HG02852 (cell line): ENCODE data around the gene RTKN2.
"Not testable (repeated sequence)": the region's sequence is repeated elsewhere in the genome, so short reads cannot be mapped to it uniquely, and the experiment has no call there.

ENCODE experiments used
- ATAC-seq: cut with Tn5 transposase; IDR thresholded peaks from one replicate; pipeline ENCODE4 v1.9.1; 2021; ENCODE audit warnings: mild to moderate bottlenecking, moderate library complexity; ENCODE audit not compliant: unreplicated experiment

The RTKN2 gene, protein sequence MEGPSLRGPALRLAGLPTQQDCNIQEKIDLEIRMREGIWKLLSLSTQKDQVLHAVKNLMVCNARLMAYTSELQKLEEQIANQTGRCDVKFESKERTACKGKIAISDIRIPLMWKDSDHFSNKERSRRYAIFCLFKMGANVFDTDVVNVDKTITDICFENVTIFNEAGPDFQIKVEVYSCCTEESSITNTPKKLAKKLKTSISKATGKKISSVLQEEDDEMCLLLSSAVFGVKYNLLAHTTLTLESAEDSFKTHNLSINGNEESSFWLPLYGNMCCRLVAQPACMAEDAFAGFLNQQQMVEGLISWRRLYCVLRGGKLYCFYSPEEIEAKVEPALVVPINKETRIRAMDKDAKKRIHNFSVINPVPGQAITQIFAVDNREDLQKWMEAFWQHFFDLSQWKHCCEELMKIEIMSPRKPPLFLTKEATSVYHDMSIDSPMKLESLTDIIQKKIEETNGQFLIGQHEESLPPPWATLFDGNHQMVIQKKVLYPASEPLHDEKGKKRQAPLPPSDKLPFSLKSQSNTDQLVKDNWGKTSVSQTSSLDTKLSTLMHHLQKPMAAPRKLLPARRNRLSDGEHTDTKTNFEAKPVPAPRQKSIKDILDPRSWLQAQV

DNA sequence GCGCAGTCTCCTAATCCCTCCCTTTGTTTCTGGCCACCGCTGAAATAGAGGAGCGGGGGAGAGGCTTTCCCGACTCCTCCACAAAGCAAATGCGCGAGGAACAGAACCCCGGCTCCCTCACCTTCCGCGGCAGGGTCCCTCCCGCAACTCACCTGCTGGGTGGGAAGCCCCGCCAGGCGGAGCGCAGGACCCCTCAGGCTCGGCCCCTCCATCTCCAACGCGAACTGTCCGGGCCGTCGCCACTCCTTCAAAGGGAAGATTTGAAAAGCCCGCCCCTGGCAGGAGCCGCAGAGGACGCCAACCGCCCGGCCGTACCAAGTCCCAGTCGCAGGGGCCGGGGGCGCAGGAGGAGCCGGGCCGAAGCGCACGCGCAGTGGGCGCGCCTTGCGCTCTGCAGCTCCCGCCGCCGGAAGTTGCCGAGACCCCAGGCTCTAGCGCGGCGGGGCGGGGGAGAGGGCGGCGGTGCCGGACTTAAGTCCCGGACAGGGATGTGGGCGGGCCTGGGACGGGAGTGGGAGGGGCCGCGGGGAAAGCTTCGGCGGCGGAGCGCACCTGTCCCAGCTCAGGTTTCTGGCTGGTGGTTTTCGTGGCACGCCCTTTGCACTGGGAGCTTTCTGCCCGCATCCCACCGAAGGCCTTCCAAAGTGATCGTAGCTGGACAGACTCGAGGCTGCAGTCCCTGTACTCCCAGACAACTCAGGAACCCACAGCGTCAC lies at the start of gene RTKN2:
Gene RTKN2, minus strand, starts transcription at position 446 of the 716 bp plus-strand sequence. Its CDS starts 234 bp downstream, at position 212.
- peak; percentile 76 for ATAC-seq

- ATAC-seq, result no peak
These were observed 48.6 kb upstream of the RTKN2 start for GRCh38 chr10:62317257-62317656.

- ATAC-seq, result no peak
These were observed 40.6 kb upstream of the RTKN2 start for GRCh38 chr10:62309254-62309653.

- no peak for ATAC-seq
These were observed 39.5 kb upstream of the RTKN2 start for GRCh38 chr10:62308101-62308500.

DNA sequence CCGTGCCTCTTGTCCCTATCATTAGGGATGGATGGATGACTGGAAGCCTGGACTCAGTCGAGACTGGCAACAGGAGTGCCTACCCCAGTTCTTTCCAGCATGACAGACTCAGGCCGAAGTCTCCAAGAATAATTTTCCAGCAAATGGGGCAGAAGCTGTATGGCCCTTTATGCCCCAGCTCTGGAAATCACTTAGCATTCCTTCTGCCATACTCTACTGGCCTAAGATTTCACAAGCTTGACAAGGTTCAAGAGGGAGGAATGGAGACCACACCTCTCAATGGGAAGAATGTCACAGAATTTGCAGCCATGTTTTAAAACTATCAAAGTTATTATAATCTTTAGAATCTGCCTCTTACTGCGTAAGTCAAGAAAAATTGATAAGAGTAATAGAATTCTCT lies 39.0 kb upstream of the RTKN2 start:
- no peak for ATAC-seq

GRCh38 chr10:62306663-62307062 lies 38.0 kb upstream of the RTKN2 start:
- ATAC-seq, result no peak

DNA sequence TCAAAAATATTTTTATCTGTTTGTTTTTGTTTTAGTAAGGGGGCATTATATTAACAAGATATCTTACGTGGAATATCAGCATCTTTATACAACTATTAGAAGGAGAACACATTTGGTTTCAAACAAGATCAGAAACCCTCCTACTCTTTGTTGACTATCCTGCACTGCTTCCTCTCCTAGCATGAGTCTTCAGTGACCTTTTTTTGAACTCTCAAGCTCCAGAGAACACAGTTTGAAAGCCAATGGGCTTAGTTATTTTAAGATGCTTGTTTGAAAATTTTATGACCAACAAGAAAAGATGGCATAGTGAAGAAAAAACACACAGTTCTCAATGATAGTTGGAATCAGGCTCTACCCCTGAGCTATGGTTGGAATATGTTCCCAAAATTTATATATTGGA lies 37.2 kb upstream of the RTKN2 start:
- ATAC-seq, result no peak

- no peak for ATAC-seq
These were observed 35.3 kb upstream of the RTKN2 start for GRCh38 chr10:62303922-62304321.

- ATAC-seq, result no peak
These were observed 34.1 kb upstream of the RTKN2 start for GRCh38 chr10:62302760-62303159.

DNA sequence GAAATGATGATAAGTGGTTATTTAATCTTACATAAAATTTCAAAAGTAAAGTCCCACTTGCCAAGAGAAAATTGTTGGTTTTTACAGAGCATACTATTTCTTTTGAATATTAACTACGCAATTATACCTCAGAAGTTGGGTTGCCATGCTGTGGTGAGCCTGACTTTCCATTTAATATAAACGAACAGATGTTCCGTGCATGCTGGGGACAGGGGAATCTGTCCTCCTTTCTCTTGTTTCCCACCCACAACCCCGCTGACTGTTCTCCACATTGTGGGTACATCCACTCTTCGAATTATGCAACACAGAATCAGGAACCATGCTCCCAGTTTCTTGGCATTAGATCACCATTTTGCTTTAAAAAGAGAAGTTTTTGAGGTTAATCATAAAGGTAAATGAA lies 29.2 kb upstream of the RTKN2 start:
- ATAC-seq, result no peak

DNA sequence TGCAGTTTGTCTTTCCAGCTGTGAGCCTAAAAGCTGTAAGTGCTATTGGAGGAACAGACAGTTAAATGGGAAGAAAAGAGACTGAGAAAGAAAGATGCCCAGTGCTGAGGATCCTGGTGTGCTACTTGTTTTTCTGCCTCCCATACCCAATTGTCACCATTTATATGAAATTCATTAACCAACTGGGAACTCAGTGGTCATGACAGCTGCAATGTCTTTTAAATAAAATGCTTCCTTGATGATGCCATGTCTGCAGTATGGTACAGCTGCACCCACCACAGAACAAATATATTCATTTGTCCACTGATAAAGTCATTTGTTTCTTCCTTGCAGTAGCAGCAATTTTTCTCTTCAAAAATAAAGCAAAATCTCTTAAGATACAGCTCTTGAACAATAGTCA lies 15.6 kb upstream of the RTKN2 start:
- ATAC-seq, result no peak

DNA sequence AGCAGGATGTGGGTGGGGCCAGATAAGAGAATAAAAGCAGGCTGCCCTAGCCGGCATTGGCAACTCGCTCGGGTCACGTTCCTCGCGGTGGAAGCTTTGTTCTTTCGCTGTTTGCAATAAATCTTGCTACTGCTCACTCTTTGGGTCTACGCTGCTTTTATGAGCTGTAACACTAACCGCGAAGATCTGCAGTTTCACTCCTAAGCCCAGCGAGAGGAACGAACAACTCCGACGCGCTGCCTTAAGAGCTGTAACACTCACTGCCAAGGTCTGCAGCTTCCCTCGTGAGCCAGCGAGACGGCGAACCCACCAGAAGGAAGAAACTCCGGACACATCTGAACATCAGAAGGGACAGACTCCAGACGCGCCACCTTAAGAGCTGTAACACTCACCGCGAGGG lies 12.7 kb upstream of the RTKN2 start:
- not testable (repeated sequence) for ATAC-seq

DNA sequence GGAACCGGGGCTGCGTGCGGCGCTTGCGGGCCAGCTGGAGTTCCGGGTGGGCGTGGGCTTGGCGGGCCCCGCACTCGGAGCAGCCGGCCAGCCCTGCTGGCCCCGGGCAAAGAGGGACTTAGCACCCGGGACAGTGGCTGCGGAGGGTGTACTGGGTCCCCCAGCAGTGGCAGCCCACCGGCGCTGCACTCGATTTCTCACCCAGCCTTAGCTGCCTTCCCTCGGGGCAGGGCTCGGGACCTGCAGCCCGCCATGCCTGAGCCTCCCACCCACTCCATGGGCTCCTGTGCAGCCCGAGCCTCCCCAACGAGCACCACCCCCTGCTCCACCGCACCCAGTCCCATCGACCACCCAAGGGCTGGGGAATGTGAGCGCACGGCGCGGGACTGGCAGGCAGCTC lies 11.7 kb upstream of the RTKN2 start:
- ATAC-seq, result not testable (repeated sequence)

GRCh38 chr10:62278441-62278910 lies 9.8 kb upstream of the RTKN2 start:
- ATAC-seq, result no peak

DNA sequence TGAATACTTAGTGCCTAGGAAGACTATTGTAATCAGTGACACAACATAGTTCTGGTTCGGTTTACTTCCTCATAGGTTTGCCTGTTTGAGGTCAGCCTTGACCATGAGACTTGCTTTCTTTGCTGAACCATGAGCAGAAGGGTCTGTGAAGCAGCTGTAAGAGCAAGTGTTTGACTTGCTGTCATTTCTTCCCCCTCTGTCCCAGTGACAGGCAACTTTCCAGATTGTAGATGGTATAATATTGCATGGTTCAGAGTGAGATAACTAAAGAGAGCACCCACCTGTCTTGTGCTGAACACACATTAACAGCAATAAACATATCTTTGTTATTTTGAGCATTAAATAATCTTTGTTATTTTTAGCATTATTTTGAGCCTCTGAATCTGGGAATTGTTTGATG lies 9.3 kb upstream of the RTKN2 start:
- no peak for ATAC-seq

DNA sequence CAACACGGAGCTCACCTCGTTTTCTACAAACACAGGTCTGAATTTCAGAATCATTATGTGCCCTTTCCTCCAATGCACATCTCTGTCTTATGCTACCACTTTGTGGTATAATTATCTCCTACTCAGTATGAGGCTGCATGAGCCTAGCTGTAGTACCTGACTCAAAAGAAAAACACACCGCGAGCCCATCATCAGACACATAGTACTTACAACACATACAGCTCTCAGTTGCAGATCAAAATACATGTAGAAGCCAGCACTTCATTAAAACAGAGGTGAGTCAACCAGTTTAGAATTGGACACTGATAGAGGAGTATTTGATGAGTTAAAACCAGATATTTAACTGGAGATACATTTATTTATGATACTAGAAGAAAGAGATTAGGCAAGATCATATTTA lies 1.4 kb upstream of the RTKN2 start:
- ATAC-seq, result no peak

DNA sequence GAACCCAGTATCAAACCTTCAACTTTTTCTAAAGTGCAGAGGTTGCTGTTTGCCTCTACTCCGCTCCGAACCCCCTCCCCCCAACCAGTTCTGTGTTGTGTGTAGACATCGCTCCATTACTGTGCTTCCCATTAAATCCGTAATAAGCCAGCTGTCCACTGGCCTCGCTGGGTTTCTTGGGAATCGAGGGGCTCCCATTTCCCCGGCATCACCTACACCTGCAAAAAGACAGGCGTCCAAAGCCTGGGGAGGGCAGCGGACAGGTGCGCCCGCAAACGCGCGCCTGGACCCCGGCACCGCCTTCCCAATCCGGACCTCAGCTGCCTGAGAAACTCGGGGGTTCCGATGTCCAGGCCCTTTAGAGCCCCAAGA lies 631 bp downstream of the RTKN2 start:
- no peak for ATAC-seq

GRCh38 chr10:62266611-62267010 lies 2.0 kb downstream of the RTKN2 start:
- ATAC-seq, result no peak

DNA sequence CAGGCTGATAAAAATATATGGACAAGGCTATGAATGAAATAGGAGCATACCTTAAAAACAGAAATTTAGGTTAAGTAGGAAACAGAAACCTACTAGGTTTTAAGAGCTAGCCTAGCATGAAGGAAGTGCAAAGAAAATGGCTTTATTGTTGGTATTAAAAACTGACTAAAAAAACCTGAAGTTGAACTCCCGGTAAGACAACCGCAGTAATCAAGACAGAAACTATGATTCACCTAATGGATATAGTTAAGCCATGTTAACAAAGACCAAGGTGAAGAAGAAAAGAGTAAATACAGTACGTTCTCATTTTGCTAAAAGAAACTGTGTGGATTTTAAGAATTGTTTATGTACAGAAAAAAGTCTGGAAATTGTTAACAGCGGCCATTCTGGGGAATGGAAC lies 2.5 kb downstream of the RTKN2 start:
- no peak for ATAC-seq

GRCh38 chr10:62264702-62265436 lies 3.8 kb downstream of the RTKN2 start:
- no peak for ATAC-seq

GRCh38 chr10:62264126-62264525 lies 4.5 kb downstream of the RTKN2 start:
- ATAC-seq, result no peak
